RPMI7951 (cell line): ENCODE data around the gene ABCB8. TPM values are rescaled to one million over a fixed set of nuclear protein-coding genes. Genes with fewer than 3 reads are reported as not detected.
"Not testable (repeated sequence)": the region's sequence is repeated elsewhere in the genome, so short reads cannot be mapped to it uniquely, and the experiment has no call there.

ENCODE experiments used
- DNase-seq: peaks from one replicate; pipeline ENCODE4 v3.0.0-alpha.2; 2012; ENCODE audit warnings: low read depth
- total RNA-seq: library from RNA; depleted of rRNA; stranded (reverse); fragments of >200 nt; shearing (Covaris generic); gene quantifications from 2 replicates; pipeline ENCODE4 v1.2.3, GENCODE V29; 2014

ABCB8 gene
- total RNA-seq, 1 experiment from 2014 or later: 26.9 TPM

DNA sequence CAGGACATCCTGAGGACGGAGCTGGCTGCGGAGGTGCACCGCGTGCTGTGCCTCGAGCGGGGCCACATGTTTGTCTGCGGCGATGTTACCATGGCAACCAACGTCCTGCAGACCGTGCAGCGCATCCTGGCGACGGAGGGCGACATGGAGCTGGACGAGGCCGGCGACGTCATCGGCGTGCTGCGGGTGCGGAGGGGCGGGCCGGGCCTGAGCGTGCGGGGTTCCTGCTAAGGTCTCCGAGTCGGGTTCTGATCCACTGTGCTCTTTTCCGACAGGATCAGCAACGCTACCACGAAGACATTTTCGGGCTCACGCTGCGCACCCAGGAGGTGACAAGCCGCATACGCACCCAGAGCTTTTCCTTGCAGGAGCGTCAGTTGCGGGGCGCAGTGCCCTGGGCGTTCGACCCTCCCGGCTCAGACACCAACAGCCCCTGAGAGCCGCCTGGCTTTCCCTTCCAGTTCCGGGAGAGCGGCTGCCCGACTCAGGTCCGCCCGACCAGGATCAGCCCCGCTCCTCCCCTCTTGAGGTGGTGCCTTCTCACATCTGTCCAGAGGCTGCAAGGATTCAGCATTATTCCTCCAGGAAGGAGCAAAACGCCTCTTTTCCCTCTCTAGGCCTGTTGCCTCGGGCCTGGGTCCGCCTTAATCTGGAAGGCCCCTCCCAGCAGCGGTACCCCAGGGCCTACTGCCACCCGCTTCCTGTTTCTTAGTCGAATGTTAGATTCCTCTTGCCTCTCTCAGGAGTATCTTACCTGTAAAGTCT is 14.3 kb upstream of the ABCB8 start:
- DNase-seq: peak; percentile 81

DNA sequence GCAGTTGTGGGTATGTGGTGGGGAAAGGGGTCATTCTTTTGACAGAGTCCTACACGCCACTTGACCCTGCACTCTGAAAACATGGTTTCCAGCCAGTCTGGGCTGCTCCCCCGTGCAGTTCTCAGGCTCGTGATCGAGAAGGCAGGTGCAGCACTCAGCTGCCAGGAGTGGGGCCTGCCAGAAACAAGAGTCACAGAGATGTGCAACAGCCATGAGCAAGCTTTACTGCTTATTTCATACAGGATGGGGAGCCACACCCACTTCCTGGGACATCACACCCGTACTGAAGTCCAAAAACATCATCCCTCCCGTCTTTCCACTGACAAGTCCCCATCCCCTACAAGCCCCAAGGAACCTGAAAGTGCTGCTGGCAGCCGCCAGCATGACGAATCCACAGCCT is 13.3 kb upstream of the ABCB8 start:
- no peak for DNase-seq

DNA sequence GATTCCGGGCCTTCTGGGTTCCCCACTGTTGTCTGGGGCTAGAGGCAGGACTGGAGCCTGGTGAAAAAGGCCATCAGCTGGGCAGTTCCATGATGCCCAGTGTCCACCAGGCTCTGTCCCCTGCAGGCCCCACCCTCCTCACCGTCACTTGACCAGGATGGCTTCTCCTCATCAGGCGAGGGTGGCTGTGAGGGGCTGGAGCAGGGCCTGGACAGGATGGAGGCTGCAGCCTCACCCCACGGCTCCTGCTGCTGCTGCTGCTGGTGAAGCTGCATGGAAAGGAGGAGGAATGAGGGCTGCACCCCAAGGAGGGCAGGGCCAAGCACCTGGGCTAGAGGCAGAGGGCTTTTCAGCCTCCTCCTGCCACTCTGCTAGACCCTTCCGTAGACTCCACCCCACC is 12.3 kb upstream of the ABCB8 start:
- no peak for DNase-seq

DNA sequence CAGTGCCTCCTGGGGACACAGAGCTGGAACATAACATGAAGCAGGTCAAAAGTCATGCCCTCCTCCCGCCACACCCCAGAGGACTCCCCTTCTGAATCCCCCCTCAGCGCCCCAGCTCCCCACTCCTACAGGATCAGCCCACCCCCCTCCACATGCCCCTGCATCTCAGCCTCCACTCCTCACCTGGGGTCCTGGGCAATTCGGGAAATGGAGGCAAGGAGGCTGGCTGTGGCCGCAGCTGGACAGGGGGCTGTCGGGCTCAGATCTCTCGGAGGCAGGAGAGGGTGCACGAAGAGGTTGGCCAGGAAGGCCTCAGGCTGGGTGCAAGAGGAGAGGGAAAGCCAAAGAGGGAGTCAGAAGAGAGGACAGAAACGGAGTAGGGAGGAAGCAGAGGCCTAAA is 11.7 kb upstream of the ABCB8 start:
- no peak for DNase-seq

DNA sequence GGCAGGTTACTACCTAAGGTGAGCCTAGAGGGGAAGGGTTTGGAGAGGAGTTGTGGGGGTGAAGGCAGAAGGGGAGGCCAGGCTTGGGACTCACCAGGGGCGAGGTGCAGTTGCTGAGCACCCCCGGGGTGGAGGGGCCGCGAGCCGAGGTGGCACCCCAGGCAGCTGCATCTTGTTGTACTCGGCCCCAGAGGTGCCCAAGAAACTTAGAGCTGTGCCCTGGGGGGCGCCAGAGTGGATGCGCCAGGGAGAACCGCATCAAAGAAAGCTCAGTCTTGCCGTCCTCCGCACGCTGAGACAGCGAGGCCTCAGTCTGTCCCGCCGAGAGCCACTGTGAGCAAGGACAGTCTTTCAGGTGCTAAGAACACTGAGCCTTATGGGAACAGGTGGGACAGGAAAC is 11.3 kb upstream of the ABCB8 start:
- no peak for DNase-seq

DNA sequence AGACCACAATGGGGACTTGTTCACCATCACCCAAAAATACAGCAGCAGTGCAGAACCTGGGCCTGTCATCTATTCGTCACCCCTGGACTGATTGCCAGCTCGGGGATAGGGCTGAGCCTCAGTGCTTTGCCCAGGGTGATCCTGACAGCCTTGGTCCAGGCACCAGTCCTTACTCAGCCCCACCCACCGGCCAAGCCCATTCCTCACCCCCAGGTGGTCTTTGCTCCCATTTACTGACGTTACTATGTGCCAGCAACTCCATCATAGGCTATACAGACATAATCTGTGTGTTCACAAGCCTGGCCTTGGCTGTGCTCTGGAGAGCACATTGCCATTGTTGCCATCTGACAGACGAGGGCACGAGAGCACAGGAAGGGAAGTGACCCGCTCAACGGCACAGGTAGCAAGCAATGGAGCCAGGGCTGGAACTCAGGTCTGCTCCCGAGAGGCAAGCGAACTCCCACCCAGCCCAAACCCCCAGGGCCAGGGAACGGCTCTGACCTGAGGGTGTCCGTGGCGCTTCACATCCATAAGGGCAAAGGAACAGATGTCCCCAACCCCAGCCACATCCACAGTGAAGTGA is 10.8 kb upstream of the ABCB8 start:
- DNase-seq: no peak

DNA sequence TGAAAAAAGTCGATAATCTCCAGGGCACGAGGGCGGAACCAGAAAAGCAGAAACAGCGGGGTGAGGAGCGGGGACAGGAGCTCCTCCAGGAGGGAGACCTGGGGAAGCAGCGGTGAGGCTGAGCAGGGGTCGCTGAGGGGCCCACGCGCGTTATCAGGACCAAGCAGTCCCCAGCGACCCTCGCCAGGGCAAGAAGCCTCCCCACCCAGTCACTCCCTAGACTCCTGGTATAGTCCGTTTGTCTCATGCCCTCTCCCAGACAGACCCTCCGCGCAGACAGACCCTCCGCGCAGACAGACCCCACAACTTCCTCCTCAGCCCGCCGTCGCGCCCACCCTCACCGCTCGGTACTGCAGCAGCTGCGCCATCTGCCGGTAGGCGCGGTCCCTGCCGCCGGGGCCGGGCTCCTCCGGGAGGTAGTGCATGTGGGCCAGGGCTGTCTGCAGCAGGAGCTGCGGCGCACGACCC is 10.3 kb upstream of the ABCB8 start:
- DNase-seq: no peak

DNA sequence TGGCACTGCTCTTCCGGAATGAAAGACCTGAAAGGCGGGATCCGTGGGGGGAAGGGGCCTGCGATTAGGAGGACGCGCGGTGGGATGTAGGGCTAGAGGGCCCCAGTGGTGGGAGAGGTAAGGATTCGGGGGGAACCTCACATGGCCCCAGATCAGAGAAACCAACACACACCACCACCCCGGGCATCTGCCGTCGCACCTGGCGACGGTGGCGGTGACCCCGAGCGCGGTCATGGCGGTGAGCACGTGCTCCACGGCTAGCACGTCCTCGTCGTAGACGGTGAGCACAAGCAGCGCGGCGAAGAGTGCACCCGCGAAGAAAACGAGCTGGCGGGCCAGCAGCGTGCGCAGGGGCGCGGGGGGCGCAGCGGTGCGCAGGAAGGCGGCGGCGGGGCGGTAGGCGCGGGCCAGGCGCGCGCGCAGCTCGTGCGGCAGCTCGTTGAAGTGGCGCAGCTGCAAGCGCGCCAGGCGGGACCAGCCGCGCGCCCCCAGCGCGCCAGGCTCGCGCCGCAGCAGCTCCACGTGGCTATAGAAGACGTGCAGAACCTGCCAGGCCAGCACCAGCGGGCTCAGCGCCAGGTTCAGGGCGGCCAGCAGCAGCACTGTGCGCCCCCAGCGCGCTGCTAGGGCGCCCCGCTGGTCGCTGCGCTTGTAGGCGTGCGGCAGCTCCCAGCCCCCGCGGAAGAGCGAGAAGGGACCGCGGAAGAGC is 9.7 kb upstream of the ABCB8 start:
- peak; percentile 22 for DNase-seq

DNA sequence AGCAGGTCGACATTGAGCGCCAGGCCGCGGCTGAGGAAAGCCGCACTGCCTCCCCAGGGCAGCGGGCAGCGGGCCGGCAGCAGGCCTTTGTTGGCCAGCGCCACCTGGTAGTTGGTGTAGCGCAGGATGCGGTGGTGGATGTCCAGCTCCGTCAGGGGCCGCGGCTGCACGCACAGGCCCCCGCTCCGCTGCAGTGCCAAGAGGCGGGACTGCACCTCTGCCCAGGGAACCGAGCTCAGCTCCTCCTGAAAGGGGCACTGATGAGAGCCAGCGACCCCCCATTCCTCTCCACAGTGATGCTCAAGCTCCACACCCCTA is 9.2 kb upstream of the ABCB8 start:
- DNase-seq: no peak

DNA sequence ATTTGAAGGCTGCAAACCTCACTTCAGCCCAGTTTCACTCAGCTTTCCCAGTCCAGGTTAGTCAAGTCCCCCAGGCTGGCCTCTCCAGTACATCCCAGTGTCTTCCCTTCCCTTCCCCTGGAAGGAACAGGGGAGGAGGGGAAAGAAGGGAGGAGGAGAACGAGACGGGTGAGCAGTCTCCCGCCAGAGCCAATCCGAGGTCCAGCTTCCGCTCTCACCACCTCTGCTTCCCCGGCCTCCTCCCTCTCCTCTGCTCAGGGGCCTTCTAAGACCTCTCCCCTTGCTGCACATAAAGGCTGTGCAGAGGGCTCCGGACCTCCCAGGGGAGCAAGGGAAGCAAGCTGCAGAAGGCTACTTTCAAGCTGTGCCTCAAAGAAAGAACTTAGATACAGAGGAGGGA is 8.0 kb upstream of the ABCB8 start:
- no peak for DNase-seq

DNA sequence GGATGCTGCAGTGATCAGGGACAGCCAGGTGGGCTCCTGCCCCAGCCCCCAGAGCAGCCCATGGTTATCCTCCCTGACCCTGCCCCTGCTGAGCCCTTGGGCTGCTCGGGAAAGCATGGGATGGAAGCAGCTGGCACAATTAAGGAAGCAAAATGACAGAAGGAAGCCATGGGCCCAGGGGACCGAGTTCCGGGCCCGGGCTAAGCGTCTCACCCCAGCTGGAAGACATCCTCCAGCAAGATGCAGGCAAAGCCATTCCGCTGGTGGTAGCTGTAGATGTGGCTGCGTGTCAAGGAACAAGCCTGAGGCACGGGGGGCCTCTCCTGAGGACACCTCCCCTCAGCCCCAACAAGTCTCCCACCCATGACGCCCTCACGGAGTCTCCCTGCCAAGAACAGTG is 5.0 kb upstream of the ABCB8 start:
- DNase-seq: no peak

DNA sequence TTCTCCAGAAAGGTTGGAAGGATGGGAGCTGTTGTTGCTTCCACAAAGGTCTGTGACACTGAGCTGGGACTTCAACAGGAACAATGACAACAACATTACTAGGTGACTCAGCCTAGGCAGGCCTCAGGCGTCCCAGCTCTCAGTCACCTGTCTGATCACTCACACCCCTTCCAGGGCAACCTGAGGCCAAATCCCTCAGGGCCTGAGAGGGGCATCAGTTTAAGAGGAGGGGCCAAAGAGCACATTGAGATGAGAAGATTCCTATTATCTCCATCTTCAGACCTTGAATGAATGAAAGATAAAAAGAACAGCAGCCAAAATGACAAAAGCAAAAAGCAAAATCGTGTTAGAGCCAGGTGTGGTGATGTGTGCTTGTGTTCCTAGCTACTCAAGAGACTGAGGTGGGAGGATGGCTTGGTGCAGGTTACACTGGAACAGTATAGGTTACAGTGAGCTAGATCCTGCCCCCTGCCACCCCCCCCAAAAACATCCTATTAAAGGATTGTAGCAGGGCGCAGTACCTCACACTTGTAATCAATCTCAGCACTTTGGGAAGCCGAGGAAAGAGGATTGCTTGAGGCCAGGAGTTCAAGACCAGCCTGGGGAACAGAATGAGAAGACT is 3.7 kb upstream of the ABCB8 start, which contains the start of gene ATG9B:
ATG9B (minus strand) TSS at position 60 of the 622 bp plus-strand sequence. CDS start 71 bp downstream, outside the sequence.
- DNase-seq: no peak

DNA sequence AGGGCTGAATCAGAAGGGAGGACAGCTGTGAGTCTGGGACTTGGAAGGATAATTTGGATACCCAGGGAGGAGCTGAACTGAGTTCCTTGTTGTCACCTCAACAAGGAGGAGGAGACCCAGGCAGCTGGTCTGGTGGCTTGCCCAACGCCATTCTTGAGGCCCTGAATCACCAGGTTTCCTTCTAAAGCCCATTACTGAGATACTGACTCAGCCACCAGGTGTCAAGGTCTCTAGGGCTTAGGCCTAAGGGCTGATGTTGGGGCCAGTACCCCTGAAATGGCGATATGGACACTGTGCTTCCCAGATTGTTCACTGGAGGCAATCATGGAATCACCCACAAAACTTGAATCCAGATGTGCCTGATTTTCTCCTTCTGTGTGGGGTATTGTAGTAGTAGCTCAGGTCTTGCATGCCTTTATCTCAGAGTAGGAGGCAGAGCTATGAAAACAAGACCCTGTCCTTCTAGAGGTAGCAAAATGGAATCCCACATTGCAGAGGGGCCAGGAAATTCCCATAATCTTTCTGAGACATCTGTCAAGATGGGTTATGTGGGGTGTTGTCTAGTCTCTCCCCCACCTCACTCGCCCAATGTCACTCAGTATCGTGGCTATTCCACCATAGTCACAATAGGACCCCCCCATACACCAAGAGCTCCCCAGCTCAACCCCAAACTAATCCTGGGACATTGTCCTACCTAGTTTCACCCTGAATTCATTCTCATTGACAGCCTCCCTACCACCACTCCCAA is 2.2 kb upstream of the ABCB8 start:
- DNase-seq: peak; percentile 64

DNA sequence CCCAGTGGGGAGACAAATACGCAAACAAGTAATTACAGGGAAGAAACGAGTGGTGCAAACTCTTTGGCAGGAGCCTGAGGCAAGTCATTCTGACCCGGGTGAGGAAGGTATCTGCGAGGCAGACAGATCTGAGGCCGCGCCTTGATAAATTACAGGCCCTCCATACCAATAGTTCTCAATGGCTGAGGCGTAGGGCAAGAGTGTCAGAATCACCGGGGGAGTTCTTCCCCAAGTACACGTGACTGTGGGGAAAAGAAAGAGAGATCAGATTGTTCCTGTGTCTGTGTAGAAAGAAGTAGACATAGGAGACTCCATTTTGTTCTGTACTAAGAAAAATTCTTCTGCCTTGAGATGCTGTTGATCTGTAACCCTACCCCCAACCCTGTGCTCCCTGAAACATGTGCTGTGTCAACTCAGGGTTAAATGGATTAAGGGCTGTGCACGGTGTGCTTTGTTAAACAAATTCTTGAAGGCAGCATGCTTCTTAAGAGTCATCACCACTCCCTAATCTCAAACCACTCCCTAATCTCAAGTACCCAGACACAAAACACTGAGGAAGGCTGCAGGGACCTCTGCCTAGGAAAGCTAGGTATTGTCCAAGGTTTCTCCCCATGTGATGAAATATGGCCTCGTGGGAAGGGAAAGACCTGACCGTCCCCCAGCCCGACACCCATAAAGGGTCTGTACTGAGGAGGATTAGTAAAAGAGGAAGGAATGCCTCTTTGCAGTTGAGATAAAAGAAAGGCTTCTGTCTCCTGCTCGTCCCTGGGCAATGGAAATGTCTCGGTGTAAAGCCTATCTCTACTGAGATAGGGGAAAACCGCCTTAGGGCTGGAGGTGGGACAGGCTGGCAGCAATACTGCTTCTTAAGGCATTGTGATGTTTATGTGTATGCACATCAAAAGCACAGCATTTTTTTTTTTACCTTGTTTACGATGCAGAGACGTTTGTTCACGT is 1.2 kb upstream of the ABCB8 start:
- not testable (repeated sequence) for DNase-seq

DNA sequence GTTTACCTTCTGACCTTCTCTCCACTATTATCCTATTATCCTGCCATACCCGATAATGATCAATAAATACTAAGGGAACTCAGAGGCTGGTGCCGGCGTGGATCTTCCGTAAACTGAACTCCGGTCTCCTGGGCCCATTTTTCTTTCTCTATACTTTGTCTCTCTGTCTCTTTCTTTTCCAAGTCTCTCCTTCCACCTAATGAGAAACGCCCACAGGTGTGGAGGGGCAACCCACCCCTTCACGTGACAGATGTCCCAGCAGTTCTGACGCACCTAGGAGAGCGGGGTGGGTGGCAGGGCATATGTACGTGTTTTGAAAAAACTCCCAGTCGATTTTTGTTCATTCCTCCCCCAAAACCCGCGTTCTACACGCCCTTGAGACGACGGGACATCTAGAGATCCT is 521 bp upstream of the ABCB8 start:
- DNase-seq: not testable (repeated sequence)

DNA sequence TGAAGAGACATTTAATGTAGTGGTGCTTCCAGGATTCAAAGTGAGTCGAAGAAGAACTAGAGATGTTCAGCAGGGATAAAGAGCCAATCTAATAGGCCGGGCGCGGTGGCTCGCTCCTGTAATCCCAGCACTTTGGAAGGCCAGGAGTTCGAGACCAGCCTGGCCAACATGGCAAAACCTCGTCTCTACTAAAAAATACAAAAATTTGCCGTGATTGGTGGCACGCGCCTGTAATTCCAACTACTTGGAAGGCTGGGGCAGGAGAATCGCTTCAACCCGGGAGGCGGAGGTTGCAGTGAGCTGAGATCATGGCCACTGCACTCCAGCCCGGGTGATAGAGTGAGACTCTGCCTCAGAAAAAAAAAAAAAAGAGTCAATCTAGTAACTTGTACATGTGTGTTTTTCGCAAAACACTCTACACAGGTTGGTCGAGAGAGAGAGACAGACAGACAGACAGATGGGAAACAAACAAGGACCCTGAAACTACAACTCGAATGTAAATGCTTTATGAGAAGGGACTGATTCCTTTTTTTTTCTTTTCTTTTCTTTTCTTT is 775 bp downstream of the ABCB8 start:
- DNase-seq: no peak

DNA sequence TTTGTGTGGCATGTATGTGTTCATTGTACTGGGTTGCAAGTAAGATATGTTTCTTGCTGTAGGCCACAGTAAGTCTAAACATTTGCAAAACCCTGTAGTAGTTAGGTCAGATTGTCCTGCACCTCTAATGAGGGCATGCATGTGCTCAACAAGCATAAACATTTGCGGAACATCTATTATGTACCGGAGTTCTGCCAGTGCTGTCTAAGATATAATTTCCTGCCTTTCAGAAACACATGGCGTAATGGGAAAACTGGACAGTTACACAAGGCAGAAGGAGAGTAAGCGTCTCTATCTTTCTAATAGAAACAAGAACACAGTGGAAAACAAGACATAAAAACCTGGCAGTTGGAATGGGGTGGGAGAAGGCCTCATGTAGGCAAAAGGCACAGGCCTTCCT is 2.8 kb downstream of the ABCB8 start:
- no peak for DNase-seq

DNA sequence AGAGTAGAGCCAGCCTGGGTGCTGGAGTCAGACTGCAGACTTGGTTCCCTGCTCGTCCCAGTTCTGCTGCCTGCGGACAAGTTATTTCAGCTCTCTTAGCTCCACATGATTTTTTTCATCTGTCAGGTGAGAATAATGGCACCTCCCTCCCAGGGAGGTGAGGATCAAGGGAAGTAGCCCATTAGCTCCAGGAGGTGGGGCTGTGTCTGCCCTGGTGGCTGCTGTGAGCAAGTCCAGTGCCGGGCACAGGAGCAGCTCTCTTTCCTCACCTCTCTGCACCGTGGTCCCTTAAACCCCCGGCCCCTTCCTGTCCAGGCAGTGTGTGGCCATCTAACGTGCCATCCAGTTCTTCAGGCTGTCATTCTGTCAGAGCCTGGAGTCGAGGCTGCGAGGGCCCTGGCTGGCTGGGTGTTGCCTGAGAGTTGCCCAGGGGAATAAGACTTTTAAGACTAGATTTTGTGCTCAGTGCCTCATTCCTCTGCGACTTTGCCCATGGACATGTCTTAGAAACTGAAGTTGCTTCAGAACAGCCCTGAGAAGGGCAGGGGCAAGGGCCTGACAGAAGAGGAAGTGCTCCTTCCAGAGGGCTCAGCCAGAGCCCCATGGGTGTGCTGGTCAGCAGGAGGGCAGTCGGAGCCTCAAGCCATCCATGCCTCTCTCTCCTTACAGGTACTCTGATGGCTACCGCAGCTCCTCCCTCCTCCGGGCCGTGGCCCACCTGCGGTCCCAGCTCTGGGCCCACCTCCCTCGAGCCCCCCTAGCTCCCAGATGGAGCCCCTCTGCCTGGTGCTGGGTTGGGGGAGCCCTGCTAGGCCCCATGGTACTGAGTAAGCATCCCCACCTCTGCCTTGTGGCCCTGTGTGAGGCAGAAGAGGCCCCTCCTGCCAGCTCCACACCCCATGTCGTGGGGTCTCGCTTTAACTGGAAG is 5.0 kb downstream of the ABCB8 start:
- no peak for DNase-seq

DNA sequence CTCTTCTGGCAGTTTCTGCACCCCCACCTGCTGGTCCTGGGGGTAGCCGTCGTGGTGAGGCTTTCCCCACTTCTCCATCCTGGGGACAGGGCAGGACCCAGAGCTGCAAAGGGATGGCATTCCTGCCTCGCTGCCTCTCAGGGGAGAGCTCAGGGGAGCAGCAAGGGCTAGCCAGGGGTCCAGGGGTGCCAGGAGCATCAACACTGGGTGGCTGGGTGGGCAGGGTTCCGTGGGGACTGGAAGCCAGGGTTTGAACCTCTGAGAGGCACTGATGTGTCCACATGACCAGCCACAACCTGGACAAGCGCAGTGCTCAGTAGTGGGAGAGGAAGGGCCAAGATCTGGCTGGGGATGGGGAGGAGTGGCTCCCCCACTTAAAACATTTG is 5.6 kb downstream of the ABCB8 start:
- DNase-seq: no peak
